WI38 (cell line): ENCODE results near the gene KLHL17.

Experiments
- H3K4me3 ChIP-seq: 2 replicates; pipeline ENCODE4 v1.5.1; 2011; ENCODE audit warnings: low read depth, mild to moderate bottlenecking, control low read depth, low read length
- CTCF ChIP-seq: IDR thresholded peaks from 2 replicates; pipeline ENCODE4 v1.5.1; 2012; ENCODE audit warnings: low read depth, mild to moderate bottlenecking, control low read depth, low read length

The KLHL17 gene

GRCh38 chr1:941015-941587, 19.3 kb upstream of the KLHL17 start:
- TF ChIP-seq CTCF, result no peak
- no peak overlapping the region; the same call in 1 of the 2 replicates for H3K4me3 ChIP-seq

GRCh38 chr1:941588-942383, 18.6 kb upstream of the KLHL17 start:
- peak overlapping the region; percentile 37 for H3K4me3 ChIP-seq
- no peak for TF ChIP-seq CTCF

GRCh38 chr1:942411-942821, 18.0 kb upstream of the KLHL17 start:
- H3K4me3 ChIP-seq, result no peak overlapping the region

GRCh38 chr1:942864-943533, 17.4 kb upstream of the KLHL17 start:
- no peak for TF ChIP-seq CTCF
- H3K4me3 ChIP-seq, result no peak overlapping the region

More at GRCh38 chr1:942411-942821, 18.0 kb upstream of the KLHL17 start:
- no peak for TF ChIP-seq CTCF

GRCh38 chr1:943545-944340, 16.6 kb upstream of the KLHL17 start:
- TF ChIP-seq CTCF, result no peak
- no peak overlapping the region for H3K4me3 ChIP-seq

GRCh38 chr1:944341-945325, 15.8 kb upstream of the KLHL17 start:
- no peak overlapping the region for H3K4me3 ChIP-seq
- no peak for TF ChIP-seq CTCF
